ENCODE data around the gene HMG20A.

Gene HMG20A

DNA sequence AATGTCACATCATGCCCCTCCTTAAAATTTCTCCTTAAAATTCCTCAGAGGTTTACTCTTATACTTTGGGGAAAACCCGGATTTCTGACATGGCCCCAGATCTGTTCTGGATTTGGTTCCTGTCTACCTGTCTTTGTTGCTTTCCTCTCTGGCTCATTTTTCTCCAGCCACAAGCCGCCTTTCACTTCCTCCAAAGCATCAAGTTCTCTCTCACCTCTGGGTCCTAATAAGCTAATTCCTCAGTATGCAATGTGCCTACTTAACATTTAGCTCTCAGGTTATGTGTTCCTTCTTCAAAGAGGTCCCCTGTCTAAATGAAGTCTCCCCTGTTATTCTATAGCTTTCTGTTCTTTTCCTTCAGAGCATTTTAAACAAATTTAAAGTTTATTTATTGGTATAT lies 16.1 kb downstream of the HMG20A start:
- no peak for DNase-seq (ENCODE audit: extremely low read depth, low read depth)
- TF ChIP-seq, protein P1, sequence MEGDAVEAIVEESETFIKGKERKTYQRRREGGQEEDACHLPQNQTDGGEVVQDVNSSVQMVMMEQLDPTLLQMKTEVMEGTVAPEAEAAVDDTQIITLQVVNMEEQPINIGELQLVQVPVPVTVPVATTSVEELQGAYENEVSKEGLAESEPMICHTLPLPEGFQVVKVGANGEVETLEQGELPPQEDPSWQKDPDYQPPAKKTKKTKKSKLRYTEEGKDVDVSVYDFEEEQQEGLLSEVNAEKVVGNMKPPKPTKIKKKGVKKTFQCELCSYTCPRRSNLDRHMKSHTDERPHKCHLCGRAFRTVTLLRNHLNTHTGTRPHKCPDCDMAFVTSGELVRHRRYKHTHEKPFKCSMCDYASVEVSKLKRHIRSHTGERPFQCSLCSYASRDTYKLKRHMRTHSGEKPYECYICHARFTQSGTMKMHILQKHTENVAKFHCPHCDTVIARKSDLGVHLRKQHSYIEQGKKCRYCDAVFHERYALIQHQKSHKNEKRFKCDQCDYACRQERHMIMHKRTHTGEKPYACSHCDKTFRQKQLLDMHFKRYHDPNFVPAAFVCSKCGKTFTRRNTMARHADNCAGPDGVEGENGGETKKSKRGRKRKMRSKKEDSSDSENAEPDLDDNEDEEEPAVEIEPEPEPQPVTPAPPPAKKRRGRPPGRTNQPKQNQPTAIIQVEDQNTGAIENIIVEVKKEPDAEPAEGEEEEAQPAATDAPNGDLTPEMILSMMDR (IDR thresholded peaks at IDR 0.05; ENCODE audit: low read depth, low read length) = no peak

DNA sequence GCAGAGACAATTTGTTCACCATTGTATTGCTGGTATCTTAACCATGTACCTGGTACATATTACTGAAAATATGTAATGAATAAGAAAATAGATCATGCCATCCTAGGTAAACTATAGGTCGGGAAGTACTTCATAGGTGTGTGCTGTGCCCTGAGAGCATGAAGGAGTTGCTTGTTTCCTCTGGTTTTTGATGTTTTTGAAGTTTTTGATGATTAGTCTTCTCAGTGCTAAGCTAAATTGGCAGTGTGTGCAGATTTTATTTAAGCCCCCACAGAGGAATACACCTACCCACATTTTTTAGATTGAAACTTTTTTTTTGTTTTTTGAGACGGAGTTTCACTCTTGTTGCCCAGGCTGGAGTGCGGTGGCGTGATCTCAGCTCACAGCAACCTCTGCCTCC lies 16.6 kb downstream of the HMG20A start:
- DNase-seq (ENCODE audit: extremely low read depth, low read depth) = no peak
- TF ChIP-seq, protein P1 (IDR thresholded peaks at IDR 0.05; ENCODE audit: low read depth, low read length) = no peak

DNA sequence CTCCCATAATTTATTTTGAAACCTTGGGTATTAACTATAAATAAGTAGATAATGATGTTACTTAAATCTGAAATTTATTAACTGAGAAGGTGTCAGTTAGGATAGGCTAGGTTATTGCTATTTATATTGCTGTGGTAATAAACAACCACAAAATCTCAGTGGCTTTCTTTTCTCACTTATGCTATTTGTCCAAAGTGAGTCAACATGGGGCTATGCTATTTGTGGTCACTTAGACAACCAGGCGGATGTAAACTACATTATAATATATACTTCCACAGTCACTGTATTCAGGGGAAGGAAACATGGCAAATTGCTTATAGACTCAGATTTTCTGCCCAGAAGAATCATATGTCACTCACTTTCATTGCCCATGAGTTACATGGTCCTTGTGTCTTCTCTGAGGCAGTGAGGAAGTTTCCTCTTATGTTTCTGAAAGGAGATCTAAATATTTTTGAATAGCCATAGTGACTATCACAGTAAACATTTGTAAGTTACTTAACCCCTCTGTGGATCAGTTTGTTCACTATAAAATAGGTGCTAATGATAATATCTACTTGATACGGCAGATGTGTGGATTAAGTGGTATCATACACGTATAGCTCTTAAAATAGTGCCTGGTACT lies 19.8 kb downstream of the HMG20A start:
- TF ChIP-seq, protein P1 (IDR thresholded peaks at IDR 0.05; ENCODE audit: low read depth, low read length) = no peak
- no peak for DNase-seq (ENCODE audit: extremely low read depth, low read depth)

DNA sequence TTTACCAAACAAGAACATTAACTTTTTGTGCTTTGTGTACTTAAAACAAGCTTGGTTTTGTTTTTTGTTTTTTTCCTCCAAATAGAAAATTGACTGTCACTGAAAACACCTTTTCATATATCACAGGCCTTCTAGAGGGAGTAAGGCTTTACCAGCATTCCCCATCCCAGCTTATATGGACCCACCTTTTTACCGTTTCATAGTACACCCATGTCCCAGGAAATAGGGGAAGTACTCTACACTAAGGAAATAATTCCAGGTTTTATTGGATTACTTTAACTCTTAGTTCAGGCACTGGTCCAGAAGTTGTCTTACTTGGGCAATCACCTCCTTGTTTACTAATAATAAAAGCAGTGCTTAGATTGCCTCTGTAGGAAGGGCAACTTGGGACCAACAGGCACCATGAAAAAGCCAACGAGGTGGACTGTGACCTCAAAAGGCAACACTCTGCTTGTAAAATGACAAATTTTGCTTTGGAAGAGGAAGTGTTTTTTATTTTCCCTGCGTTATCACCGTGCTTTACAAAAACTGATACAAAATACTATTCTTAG lies 26.2 kb downstream of the HMG20A start:
- TF ChIP-seq, protein P1 (IDR thresholded peaks at IDR 0.05; ENCODE audit: low read depth, low read length) = no peak
- DNase-seq (ENCODE audit: extremely low read depth, low read depth) = no peak

DNA sequence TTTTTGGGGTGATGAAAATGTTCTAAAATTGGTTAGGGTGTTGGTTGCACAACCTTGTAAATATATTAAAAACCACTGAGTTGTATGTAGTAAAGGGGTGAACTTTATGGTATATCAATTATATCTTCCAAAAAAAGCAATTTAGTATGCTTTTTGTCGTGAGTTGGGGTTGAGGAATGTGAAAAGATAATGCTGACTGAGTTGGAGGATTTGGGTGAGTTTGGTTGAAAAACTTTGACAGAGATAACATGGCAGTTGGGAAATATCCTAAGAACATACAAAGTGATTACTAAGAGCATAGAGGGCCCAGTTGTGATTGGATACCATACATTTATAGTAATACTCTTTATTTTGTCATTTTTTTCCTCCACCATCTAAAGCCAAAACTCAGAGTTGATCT lies 33.6 kb downstream of the HMG20A start:
- no peak for DNase-seq (ENCODE audit: extremely low read depth, low read depth)
- TF ChIP-seq, protein P1 (IDR thresholded peaks at IDR 0.05; ENCODE audit: low read depth, low read length) = no peak

DNA sequence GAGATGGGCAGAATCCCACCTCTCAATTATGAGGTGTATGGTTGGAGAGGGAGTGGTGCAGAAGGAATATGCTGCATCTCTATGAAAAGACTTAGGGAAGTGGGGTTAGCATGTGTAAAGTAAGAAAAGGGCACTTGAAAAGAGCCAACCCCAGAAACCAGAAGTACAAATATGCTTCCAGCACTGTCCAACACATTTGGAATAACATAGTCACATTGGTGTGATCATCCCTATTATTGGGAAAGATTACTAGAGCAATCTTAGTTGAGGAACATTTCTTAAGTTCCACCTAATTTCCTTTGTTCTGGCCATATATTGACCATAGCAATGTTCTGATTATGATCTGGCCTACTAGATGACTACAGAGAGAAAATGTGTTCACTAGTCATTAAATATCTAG lies 34.3 kb downstream of the HMG20A start:
- TF ChIP-seq, protein P1 (IDR thresholded peaks at IDR 0.05; ENCODE audit: low read depth, low read length) = no peak
- DNase-seq (ENCODE audit: extremely low read depth, low read depth) = no peak

DNA sequence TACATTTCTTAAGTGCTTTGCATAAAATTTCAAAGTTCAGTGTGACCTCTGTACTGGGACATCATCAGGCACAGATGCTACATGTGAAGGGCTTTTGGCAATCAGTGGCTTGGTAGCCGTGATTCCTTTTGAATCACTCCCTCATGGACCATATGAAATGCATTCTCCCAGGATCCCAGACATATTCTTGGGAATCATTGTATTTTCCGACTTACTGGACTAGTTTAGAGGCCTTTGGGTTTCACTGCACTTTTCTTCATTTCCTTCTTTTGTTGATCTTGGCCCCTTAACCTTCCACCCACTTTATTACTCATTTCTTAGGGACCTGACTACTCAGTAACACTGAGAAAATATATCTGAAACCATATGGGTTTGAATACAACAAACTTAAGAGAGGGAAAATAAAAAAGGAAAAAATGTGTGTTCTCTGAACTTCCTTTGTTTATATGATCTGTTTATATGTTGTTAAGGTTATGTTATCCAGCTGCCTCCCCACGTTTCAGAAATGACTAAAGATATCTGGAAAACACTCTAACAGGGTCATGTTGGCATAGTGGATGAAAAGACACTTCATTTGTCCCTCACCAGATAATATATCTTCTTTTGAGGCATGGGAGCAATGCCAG lies 35.1 kb downstream of the HMG20A start:
- DNase-seq (ENCODE audit: extremely low read depth, low read depth) = peak; percentile 63
- TF ChIP-seq, protein P1 (IDR thresholded peaks at IDR 0.05; ENCODE audit: low read depth, low read length) = no peak
